AG04449 (cell line): ENCODE data around the gene OR56B4.
"Not testable (repeated sequence)": the region's sequence is repeated elsewhere in the genome, so short reads cannot be mapped to it uniquely, and the experiment has no call there.

Experiments
- CTCF ChIA-PET: fragments of 350-600 bp; formaldehyde crosslinking; extraction: SDS; loops from one replicate; lab custom pipeline; 2021; ENCODE audit warnings: antibody characterized with exemption; lab: Yijun Ruan, JAX
- POLR2A ChIA-PET: fragments of 400-600, 350-600 bp; formaldehyde crosslinking; extraction: SDS; loops from one replicate; lab custom pipeline; 2020; ENCODE audit warnings: antibody characterized with exemption, inconsistent platforms; lab: Yijun Ruan, JAX
- DNase-seq: peaks from one replicate; pipeline ENCODE4 v3.0.0-alpha.2; 2010; ENCODE audit warnings: low read depth, low spot score
- H3K4me3 ChIP-seq: 2 replicates; pipeline ENCODE4 v1.5.1; 2011; ENCODE audit warnings: low read depth, mild to moderate bottlenecking, control low read depth, low read length
- CTCF ChIP-seq: IDR thresholded peaks from one replicate; pipeline ENCODE4 v1.5.1; 2011; ENCODE audit warnings: mild to moderate bottlenecking, moderate library complexity, low read length, control low read depth, inconsistent platforms; ENCODE audit not compliant: insufficient read depth; ENCODE audit errors: missing control alignments

Gene OR56B4

GRCh38 chr11:6107384-6107783 lies at the start of gene OR56B4:
Gene OR56B4, plus strand, starts transcription at chr11:6107684. Its CDS starts 95 bp downstream, at chr11:6107779.
- DNase-seq, H3K4me3 ChIP-seq, POLR2A ChIA-PET, CTCF ChIA-PET: not testable (repeated sequence)

- ChIA-PET POLR2A (no interaction called here), CTCF (no interaction called here)
- H3K4me3 ChIP-seq: no peak overlapping the region
- TF ChIP-seq CTCF: no peak
- no peak for DNase-seq
These were observed 46.0 kb upstream of the OR56B4 start for GRCh38 chr11:6061475-6061874.

- CTCF ChIA-PET: no interaction called here
- no peak for DNase-seq
- no peak overlapping the region for H3K4me3 ChIP-seq
- POLR2A ChIA-PET: no interaction called here
- TF ChIP-seq CTCF: no peak
These were observed 44.7 kb upstream of the OR56B4 start for GRCh38 chr11:6062691-6063358.

GRCh38 chr11:6067502-6067901 lies 40.0 kb upstream of the OR56B4 start:
- DNase-seq: no peak
- ChIA-PET CTCF (no interaction called here), POLR2A (no interaction called here)
- no peak overlapping the region for H3K4me3 ChIP-seq
- TF ChIP-seq CTCF: no peak

- POLR2A ChIA-PET, CTCF ChIA-PET, DNase-seq: not testable (repeated sequence)
These were observed 31.0 kb upstream of the OR56B4 start for GRCh38 chr11:6076443-6076842.

GRCh38 chr11:6077723-6078122 lies 29.8 kb upstream of the OR56B4 start:
- no peak overlapping the region for H3K4me3 ChIP-seq
- ChIA-PET POLR2A (no interaction called here), CTCF (no interaction called here)
- no peak for TF ChIP-seq CTCF
- DNase-seq: no peak

More at GRCh38 chr11:6076443-6076842, 31.0 kb upstream of the OR56B4 start:
- not testable (repeated sequence) for H3K4me3 ChIP-seq

GRCh38 chr11:6079463-6079862 lies 28.0 kb upstream of the OR56B4 start:
- ChIA-PET POLR2A (no interaction called here), CTCF (no interaction called here)
- no peak overlapping the region for H3K4me3 ChIP-seq
- TF ChIP-seq CTCF: no peak
- no peak for DNase-seq
